Hepatocyte (in vitro differentiated cells): ENCODE results near the gene ARF4. TPM values are rescaled to one million over a fixed set of nuclear protein-coding genes. Genes with fewer than 3 reads are reported as not detected.
"Not testable (repeated sequence)": the region's sequence is repeated elsewhere in the genome, so short reads cannot be mapped to it uniquely, and the experiment has no call there.

ENCODE experiments used
- DNase-seq: peaks from one replicate; pipeline ENCODE4 v3.0.0-alpha.2; 2016; ENCODE audit warnings: low spot score
- H2AFZ ChIP-seq: fragments of 200-600 bp; sonication (generic); 2 replicates; pipeline ENCODE4 v1.6.0; 2016; ENCODE audit warnings: antibody characterized with exemption, mild to moderate bottlenecking
- H3K27ac ChIP-seq: fragments of 200-600 bp; sonication (generic); 2 replicates; pipeline ENCODE4 v1.5.1; 2016; ENCODE audit warnings: mild to moderate bottlenecking
- H3K27me3 ChIP-seq: fragments of 200-600 bp; sonication (generic); 2 replicates; pipeline ENCODE4 v1.6.1; 2016
- H3K36me3 ChIP-seq: fragments of 200-600 bp; sonication (generic); replicated peaks from 2 replicates; pipeline ENCODE4 v1.5.1; 2016; ENCODE audit warnings: low read depth; ENCODE audit not compliant: insufficient read depth
- H3K4me1 ChIP-seq: fragments of 200-600 bp; sonication (generic); 2 replicates; pipeline ENCODE4 v1.5.1; 2016; ENCODE audit warnings: mild to moderate bottlenecking, moderate library complexity; ENCODE audit not compliant: insufficient read depth
- H3K4me2 ChIP-seq: fragments of 200-600 bp; sonication (generic); 2 replicates; pipeline ENCODE4 v1.6.0; 2016
- H3K4me3 ChIP-seq: fragments of 200-600 bp; sonication (generic); 2 replicates; pipeline ENCODE4 v1.5.1; 2016; ENCODE audit warnings: mild to moderate bottlenecking
- H3K79me2 ChIP-seq: fragments of 200-600 bp; sonication (generic); 2 replicates; pipeline ENCODE4 v1.6.0; 2017; ENCODE audit warnings: mild to moderate bottlenecking
- H3K9me2 ChIP-seq: fragments of 200-600 bp; sonication (generic); replicated peaks from 2 replicates; pipeline ENCODE4 v1.6.0; 2017; ENCODE audit warnings: mild to moderate bottlenecking; ENCODE audit not compliant: insufficient read depth
- H3K9me3 ChIP-seq: fragments of 200-600 bp; sonication (generic); 2 replicates; pipeline ENCODE4 v1.5.1; 2016; ENCODE audit warnings: low read depth, mild to moderate bottlenecking
- H4K20me1 ChIP-seq: fragments of 200-600 bp; sonication (generic); 2 replicates; pipeline ENCODE4 v1.6.0; 2016; ENCODE audit warnings: mild to moderate bottlenecking; ENCODE audit not compliant: insufficient read depth, poor library complexity, severe bottlenecking
- EZH2 ChIP-seq: fragments of 200-600 bp; sonication (generic); IDR thresholded peaks from 2 replicates; pipeline ENCODE4 v1.6.1; 2016; ENCODE audit warnings: antibody characterized with exemption, mild to moderate bottlenecking, borderline replicate concordance
- EZH2phosphoT487 ChIP-seq: fragments of 200-600 bp; sonication (generic); IDR thresholded peaks from one replicate; pipeline ENCODE4 v1.6.1; 2018; ENCODE audit warnings: antibody characterized with exemption, mild to moderate bottlenecking, low read depth, moderate library complexity; ENCODE audit not compliant: unreplicated experiment, severe bottlenecking
- WGBS: methylation state at CpG from one replicate; pipeline ENCODE4 v1.1.6; 2016; ENCODE audit warnings: low lambda C conversion rate; ENCODE audit errors: missing lambda C conversion rate; 5-methylcytosine and 5-hydroxymethylcytosine counted together
- polyA plus RNA-seq: library from polyadenylated mRNA; unstranded; fragments of >200 nt; fragmentation: Nextera tagmentation; extraction: Ambion mirVana; gene quantifications from 2 replicates; pipeline ENCODE4 v1.2.1, GENCODE V29; 2016
- total RNA-seq: library from RNA; depleted of rRNA; stranded (reverse); fragments of >200 nt; gene quantifications from 2 replicates; pipeline ENCODE4 v1.2.3, GENCODE V29; 2014
- TF ChIP-seq, protein P1 (sequence below): fragments of 200-600 bp; sonication (generic); IDR thresholded peaks from 2 replicates; pipeline ENCODE4 v1.5.1; 2016; ENCODE audit warnings: antibody characterized with exemption, mild to moderate bottlenecking; ENCODE audit not compliant: poor library complexity

Gene ARF4
- total and polyA plus RNA-seq, 2 experiments from 2014 or later, result 363 to 449 TPM

DNA sequence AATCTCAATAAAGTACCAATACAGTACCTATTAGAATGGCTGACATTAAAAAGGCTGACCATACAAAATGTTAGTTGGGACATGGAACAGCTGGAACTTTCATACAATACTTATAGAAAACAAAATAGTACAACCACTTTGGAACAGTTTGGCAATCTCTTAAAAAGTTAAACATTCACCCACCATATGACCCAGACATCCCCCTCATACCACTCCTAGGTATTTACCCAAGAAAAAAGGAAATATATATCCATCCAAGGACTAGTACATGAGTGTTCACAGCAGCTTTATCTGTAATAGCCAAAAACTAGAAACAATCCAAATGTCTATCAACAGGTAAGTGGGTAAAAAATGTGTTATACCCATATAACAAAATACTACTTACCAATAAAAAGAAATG is 25.2 kb upstream of the ARF4 start:
- no peak for DNase-seq
- H4K20me1 ChIP-seq, result no peaks in the 10 kb centered on the region
- no peaks in the 10 kb centered on the region for H3K79me2 ChIP-seq
- H3K27me3 ChIP-seq, result no peaks in the 10 kb centered on the region
- no peaks in the 10 kb centered on the region for H3K9me3 ChIP-seq
- no peak overlapping the region for H3K27ac ChIP-seq
- no peaks in the 10 kb centered on the region for H3K9me2 ChIP-seq
- no peaks in the 10 kb centered on the region for H3K36me3 ChIP-seq
- TF ChIP-seq EZH2phosphoT487, result no peak
- TF ChIP-seq, protein P1, sequence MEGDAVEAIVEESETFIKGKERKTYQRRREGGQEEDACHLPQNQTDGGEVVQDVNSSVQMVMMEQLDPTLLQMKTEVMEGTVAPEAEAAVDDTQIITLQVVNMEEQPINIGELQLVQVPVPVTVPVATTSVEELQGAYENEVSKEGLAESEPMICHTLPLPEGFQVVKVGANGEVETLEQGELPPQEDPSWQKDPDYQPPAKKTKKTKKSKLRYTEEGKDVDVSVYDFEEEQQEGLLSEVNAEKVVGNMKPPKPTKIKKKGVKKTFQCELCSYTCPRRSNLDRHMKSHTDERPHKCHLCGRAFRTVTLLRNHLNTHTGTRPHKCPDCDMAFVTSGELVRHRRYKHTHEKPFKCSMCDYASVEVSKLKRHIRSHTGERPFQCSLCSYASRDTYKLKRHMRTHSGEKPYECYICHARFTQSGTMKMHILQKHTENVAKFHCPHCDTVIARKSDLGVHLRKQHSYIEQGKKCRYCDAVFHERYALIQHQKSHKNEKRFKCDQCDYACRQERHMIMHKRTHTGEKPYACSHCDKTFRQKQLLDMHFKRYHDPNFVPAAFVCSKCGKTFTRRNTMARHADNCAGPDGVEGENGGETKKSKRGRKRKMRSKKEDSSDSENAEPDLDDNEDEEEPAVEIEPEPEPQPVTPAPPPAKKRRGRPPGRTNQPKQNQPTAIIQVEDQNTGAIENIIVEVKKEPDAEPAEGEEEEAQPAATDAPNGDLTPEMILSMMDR, result no peak
- H2AFZ ChIP-seq, result no peak overlapping the region
- no peak overlapping the region for H3K4me3 ChIP-seq
- H3K4me1 ChIP-seq, result no peaks in the 10 kb centered on the region
- H3K4me2 ChIP-seq, result no peak overlapping the region

DNA sequence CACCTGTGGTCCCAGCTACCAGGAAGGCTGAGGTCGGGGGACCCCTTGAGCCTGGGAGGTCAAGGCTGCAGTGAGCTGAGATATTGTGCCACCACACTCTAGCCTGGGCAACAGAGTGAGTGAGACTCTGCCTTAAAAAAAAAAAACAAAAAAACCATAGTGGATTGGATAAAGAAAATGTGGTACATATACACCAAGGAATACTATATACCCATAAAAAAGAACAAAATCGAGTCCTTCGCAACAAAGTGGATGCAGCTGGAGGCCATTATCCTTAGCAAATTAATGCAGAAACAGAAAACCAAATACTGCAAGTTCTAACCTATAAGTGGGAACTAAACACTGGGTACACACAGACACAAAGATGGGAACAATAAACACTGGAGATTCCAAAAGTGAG is 20.6 kb upstream of the ARF4 start:
- Histone ChIP-seq H3K9me3 (no peaks in the 10 kb centered on the region), H3K27me3 (no peaks in the 10 kb centered on the region), H3K36me3 (no peaks in the 10 kb centered on the region), H3K4me1 (no peaks in the 10 kb centered on the region), H3K4me2 (no peak overlapping the region), H3K79me2 (no peaks in the 10 kb centered on the region), H4K20me1 (no peaks in the 10 kb centered on the region), H3K27ac (no peak overlapping the region), H3K4me3 (no peak overlapping the region), H3K9me2 (no peaks in the 10 kb centered on the region), H2AFZ (no peak overlapping the region)
- WGBS, result 96% methylated on average over 3 of the region's 3 CpGs
- DNase-seq, result no peak
- TF ChIP-seq EZH2, result no peak
- no peak for TF ChIP-seq EZH2phosphoT487
- TF ChIP-seq, protein P1, result no peak

DNA sequence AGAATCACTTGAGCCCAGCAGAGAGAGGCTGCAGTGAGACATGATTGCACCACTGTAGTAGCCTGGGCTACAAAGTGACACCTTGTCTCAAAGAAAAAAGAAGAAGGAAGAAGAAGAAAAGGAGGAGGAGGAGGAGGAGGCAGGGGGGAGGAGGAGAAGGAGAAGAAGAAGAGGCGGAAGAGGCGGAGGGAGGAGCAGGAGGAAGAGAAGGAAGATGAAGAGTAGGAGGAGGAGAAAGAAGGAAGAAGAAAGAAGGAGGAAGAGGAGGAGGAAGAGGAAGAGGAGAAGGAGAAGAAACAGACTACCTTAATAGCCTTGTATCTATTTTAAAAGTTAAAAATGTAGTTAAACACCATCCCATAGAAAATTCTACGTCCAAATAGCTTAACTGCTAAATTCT is 19.1 kb upstream of the ARF4 start:
- Histone ChIP-seq H3K4me3 (no peak overlapping the region), H3K4me2 (no peak overlapping the region), H3K9me2 (no peaks in the 10 kb centered on the region), H2AFZ (no peak overlapping the region), H3K4me1 (no peaks in the 10 kb centered on the region), H4K20me1 (no peaks in the 10 kb centered on the region), H3K9me3 (no peaks in the 10 kb centered on the region), H3K36me3 (no peaks in the 10 kb centered on the region), H3K27me3 (no peaks in the 10 kb centered on the region), H3K79me2 (no peaks in the 10 kb centered on the region), H3K27ac (no peak overlapping the region)
- DNase-seq, result no peak
- 67% methylated on average over 2 of the region's 3 CpGs for WGBS
- TF ChIP-seq EZH2phosphoT487 (no peak), EZH2 (no peak)
- TF ChIP-seq, protein P1, result no peak

DNA sequence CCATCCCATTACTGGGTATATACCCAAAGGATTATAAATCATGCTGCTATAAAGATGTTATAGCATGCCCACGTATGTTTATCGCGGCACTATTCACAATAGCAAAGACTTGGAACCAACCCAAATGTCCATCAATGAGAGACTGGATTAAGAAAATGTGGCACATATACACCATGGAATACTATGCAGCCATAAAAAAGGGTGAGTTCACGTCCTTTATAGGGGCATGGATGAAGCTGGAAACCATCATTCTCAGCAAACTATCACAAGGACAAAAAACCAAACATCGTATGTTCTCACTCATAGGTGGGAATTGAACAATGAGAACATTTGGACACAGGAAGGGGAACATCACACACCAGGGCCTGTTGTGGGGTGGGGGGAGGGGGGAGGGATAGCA is 14.7 kb upstream of the ARF4 start:
- H3K36me3 ChIP-seq, H3K79me2 ChIP-seq, H3K9me3 ChIP-seq, DNase-seq, H4K20me1 ChIP-seq, H3K4me2 ChIP-seq, H3K9me2 ChIP-seq, H3K27me3 ChIP-seq, H3K4me1 ChIP-seq, H3K27ac ChIP-seq, H2AFZ ChIP-seq, H3K4me3 ChIP-seq: not testable (repeated sequence)
- 97% methylated on average over 5 of the region's 5 CpGs for WGBS
